Vagina (tissue), 2 donors: Measurements from ENCODE around the gene TAGLN2.

Experiments
- POLR2A ChIP-seq, 2 donors: fragments of 450-650 bp; IDR thresholded peaks; one replicate each; pipeline ENCODE4 v1.6.1; 2017; ENCODE audit warnings: antibody characterized with exemption in 2 of 2, mild to moderate bottlenecking in 2 of 2, moderate library complexity in 2 of 2
- POLR2AphosphoS5 ChIP-seq, 2 donors: sonication (generic); formaldehyde crosslinking; IDR thresholded peaks; one replicate each; pipeline ENCODE4 v1.9.0; 2017; ENCODE audit warnings: antibody characterized with exemption in 2 of 2, mild to moderate bottlenecking in 2 of 2, low read depth in 1 of 2; ENCODE audit not compliant: insufficient read depth in 1 of 2

DNA sequence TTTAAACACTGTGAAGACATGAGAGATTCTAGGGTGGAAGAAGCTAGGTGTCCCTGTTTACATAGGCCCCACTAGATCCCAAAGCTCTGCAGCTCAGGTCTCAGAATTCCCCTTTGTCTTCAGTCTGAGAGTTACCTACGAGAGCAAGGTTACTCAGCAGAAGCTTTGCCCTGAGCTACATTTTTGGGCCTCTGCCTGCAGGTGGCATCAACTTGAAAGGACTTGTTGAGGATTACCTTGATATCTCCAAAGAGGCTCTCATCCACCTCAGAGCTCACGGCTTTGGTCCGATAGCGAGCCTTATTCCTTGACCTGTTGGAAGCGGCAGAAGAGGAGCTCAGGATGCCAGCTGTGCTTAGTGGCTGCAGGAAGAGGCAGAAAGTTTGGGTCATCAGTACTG is 32.4 kb downstream of the TAGLN2 start:
- TF ChIP-seq POLR2AphosphoS5 (IDR thresholded peaks at IDR 0.05; ENCODE audit: insufficient read depth in 1 of 2, low read depth in 1 of 2) (no peak), POLR2A (IDR thresholded peaks at IDR 0.05) (no peak)
